GM18861 (cell line): ENCODE measurements around the gene OBI1.

Experiments used
- ATAC-seq: cut with Tn5 transposase; IDR thresholded peaks from one replicate; pipeline ENCODE4 v1.9.1; 2021; ENCODE audit not compliant: unreplicated experiment

Gene OBI1

GRCh38 chr13:78604782-78605611, 54.0 kb downstream of the OBI1 start:
- no peak for ATAC-seq

- peak; percentile 86 for ATAC-seq
Measured at GRCh38 chr13:78603240-78603957, 55.6 kb downstream of the OBI1 start, which contains the start of gene POU4F1. POU4F1 (minus strand) TSS chr13:78603552; CDS start chr13:78603326, 226 bp downstream.

GRCh38 chr13:78602561-78603239, 56.3 kb downstream of the OBI1 start:
- peak; percentile 6 for ATAC-seq

GRCh38 chr13:78601874-78602560, 56.9 kb downstream of the OBI1 start:
- ATAC-seq: no peak

GRCh38 chr13:78601124-78601873, 57.7 kb downstream of the OBI1 start:
- ATAC-seq: no peak

- ATAC-seq: no peak
Measured at GRCh38 chr13:78600280-78600883, 58.6 kb downstream of the OBI1 start.

- ATAC-seq: no peak
Measured at GRCh38 chr13:78599645-78600279, 59.2 kb downstream of the OBI1 start.

GRCh38 chr13:78598966-78599644, 59.9 kb downstream of the OBI1 start:
- ATAC-seq: no peak

- ATAC-seq: no peak
Measured at GRCh38 chr13:78598116-78598781, 60.7 kb downstream of the OBI1 start.

GRCh38 chr13:78597602-78597932, 61.4 kb downstream of the OBI1 start:
- ATAC-seq: no peak

- ATAC-seq: no peak
Measured at GRCh38 chr13:78596736-78597601, 62.0 kb downstream of the OBI1 start.

GRCh38 chr13:78596399-78596735, 62.6 kb downstream of the OBI1 start:
- no peak for ATAC-seq

- ATAC-seq: no peak
Measured at GRCh38 chr13:78595495-78596398, 63.2 kb downstream of the OBI1 start.

- no peak for ATAC-seq
Measured at GRCh38 chr13:78594456-78594975, 64.4 kb downstream of the OBI1 start.

GRCh38 chr13:78593652-78594455, 65.1 kb downstream of the OBI1 start:
- no peak for ATAC-seq

GRCh38 chr13:78593129-78593528, 65.8 kb downstream of the OBI1 start:
- no peak for ATAC-seq
